Measurements from ENCODE around the gene URB1. TPM values are rescaled to one million over a fixed set of nuclear protein-coding genes. Genes with fewer than 3 reads are reported as not detected.

URB1 gene
- total and polyA plus RNA-seq, 9 of the 15 experiments (the other 6 are each of a cell fraction or from before 2014, with no cell fraction given) = 0.97 to 53.6 (median 21.5) TPM

DNA sequence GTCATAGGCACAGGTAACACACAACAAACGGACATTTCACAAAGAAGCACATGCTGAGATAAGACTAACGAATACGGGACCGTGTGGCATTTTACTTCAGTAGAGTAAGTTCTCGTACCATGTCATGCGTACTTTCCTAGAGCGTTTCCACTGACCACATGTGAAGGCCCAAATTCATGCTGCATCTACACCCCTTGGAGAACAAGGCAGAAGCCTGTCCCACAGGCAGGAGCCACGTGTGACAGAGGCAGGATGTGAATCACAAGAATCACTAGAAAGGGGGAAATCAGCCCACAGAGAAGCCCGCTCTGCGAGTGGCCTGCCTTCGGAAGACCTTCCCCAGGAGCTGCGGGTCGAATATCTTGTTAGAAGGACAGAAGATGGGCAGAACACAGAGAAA, 41.8 kb downstream of the URB1 start (continued):
- no peak for TF ChIP-seq ZNF586 (CRISPR knock-in tag; conservative IDR thresholded peaks at IDR 0.05)
- TF ChIP-seq, protein P1, sequence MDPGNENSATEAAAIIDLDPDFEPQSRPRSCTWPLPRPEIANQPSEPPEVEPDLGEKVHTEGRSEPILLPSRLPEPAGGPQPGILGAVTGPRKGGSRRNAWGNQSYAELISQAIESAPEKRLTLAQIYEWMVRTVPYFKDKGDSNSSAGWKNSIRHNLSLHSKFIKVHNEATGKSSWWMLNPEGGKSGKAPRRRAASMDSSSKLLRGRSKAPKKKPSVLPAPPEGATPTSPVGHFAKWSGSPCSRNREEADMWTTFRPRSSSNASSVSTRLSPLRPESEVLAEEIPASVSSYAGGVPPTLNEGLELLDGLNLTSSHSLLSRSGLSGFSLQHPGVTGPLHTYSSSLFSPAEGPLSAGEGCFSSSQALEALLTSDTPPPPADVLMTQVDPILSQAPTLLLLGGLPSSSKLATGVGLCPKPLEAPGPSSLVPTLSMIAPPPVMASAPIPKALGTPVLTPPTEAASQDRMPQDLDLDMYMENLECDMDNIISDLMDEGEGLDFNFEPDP (CRISPR knock-in tag; IDR thresholded peaks at IDR 0.05) = no peak

DNA sequence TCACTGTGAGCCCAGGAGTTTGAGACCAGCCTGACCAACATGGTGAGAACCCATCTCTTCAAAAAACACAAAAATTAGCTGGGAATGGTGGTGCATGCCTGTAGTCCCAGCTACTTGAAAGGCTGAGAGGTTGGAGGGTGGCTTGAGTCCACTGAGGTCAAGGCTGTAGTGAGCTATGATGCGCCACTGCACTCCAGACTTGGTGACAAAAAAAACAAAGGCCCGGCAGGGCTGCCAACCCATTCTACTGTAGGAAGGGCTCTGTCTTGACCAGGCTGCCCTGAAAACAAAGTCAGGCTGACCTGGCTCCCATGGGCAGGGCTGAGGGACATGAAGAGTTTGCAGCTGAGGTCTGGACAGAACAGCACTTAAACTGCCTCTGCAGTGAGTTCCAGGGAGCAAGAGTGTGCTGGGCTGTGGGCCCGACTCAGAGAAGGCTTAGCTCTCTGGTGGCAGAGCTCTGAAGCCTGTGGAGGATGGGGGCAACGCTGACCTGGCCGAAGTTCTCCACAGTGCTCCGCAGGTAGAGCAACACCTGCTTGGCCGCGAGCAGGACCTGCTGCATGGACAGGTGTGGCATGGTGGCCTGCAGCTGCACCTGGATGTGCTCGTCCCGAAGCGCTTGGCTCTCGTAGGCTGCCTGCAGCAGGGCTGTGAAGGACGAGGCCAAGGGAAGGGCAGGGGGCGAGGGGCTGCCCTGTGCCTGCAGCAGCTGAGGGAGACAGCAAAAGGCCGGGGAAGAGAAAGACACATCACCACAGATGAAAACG, 42.4 kb downstream of the URB1 start:
- FAIRE-seq = no peak
- Histone ChIP-seq H4K20me1 (replicated peaks; ENCODE audit: control insufficient read depth, insufficient read depth, low read length) (no peaks in the 10 kb centered on the region), H3K9me1 (ENCODE audit: control insufficient read depth, insufficient read depth, low read length) (no peaks in the 10 kb centered on the region), H3K4me3 (no peak overlapping the region), H3K4me2 (ENCODE audit: insufficient read depth, low read length) (no peak overlapping the region), H3K9ac (ENCODE audit: insufficient read depth in 1 of 2, low read depth in 2 of 2, low read length in 2 of 2) (no peak overlapping the region), H3K9me3 (replicated peaks; ENCODE audit: control insufficient read depth, insufficient read depth, low read depth, low read length) (no peaks in the 10 kb centered on the region; the same call in 1 of the 2 replicates), H2AFZ (ENCODE audit: low read depth, low read length) (no peak overlapping the region), H3K79me2 (ENCODE audit: control insufficient read depth, insufficient read depth, low read length) (no peaks in the 10 kb centered on the region), H3K36me3 (ENCODE audit: control insufficient read depth, insufficient read depth, low read length) (peaks cover 100% of the 10 kb centered on the region), H3K4me1 (replicated peaks in 1 of 2; ENCODE audit: control insufficient read depth in 2 of 2, insufficient read depth in 2 of 2, low read length in 2 of 2) (no peaks in the 10 kb centered on the region), H3K27ac (ENCODE audit: extremely low read depth, low read depth, low read length) (no peak overlapping the region), H3K27me3 (ENCODE audit: control insufficient read depth in 2 of 2, insufficient read depth in 2 of 2, low read length in 2 of 2) (no peaks in the 10 kb centered on the region)
- 97% methylated on average over 14 of the region's 16 CpGs for WGBS (ENCODE audit: insufficient coverage, low coverage, missing lambda C conversion rate)
- ChIA-PET POLR2A (interaction anchor here (1.0 kb wide), 1 partner anchor 25 kb away, joined by 3 read pairs; no protein-coding TSS in a partner anchor), CTCF (ENCODE audit: low intra/inter-chr PET ratio) (no interaction called here)
- no peak for DNase-seq (ENCODE audit: extremely low read depth in 1 of 4, low spot score in 3 of 4)
- no peak for ATAC-seq
- in situ Hi-C loops (cut with MboI) (no loop called here), intact Hi-C loops (cut with micrococcal nuclease) (no loop called here)
- no TSS peak for BruUV-seq (replicated peaks)
- TF ChIP-seq ZNF324 (CRISPR knock-in tag; IDR thresholded peaks at IDR 0.05) (no peak), SMAD3 (CRISPR knock-in tag; conservative IDR thresholded peaks at IDR 0.05) (no peak), ZNF253 (CRISPR knock-in tag; conservative IDR thresholded peaks at IDR 0.05) (no peak), DACH1 (IDR thresholded peaks at IDR 0.05; ENCODE audit: partially characterized antibody) (no peak)
- TF ChIP-seq, protein P2, sequence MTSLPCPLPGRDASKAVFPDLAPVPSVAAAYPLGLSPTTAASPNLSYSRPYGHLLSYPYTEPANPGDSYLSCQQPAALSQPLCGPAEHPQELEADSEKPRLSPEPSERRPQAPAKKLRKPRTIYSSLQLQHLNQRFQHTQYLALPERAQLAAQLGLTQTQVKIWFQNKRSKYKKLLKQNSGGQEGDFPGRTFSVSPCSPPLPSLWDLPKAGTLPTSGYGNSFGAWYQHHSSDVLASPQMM (CRISPR knock-in tag; IDR thresholded peaks at IDR 0.05) = no peak
